ENCODE measurements around the gene EXOC3L4. TPM values are rescaled to one million over a fixed set of nuclear protein-coding genes. Genes with fewer than 3 reads are reported as not detected.
A peak's percentile ranks its signal among the peaks of the same experiment; 100 is the strongest.
"Not testable (repeated sequence)": the region's sequence is repeated elsewhere in the genome, so short reads cannot be mapped to it uniquely, and the experiment has no call there.

EXOC3L4 gene
- total RNA-seq, 2 experiments from 2014 or later: not detected

- Histone ChIP-seq H2AFZ (ENCODE audit: low read length) (no peak overlapping the region), H3K9me2 (ENCODE audit: insufficient read depth, low read length) (no peaks in the 10 kb centered on the region), H4K20me1 (ENCODE audit: insufficient read depth, low read length) (no peaks in the 10 kb centered on the region), H3K27ac (ENCODE audit: low read depth, low read length, poor library complexity, severe bottlenecking) (no peak overlapping the region), H3K36me3 (ENCODE audit: insufficient read depth, low read length) (no peaks in the 10 kb centered on the region), H3K4me1 (ENCODE audit: insufficient read depth, low read length, poor library complexity, severe bottlenecking) (peaks cover 20% of the 10 kb centered on the region), H3K9me3 (ENCODE audit: low read length) (no peaks in the 10 kb centered on the region), H3K4me3 (ENCODE audit: low read depth, low read length, poor library complexity, severe bottlenecking) (no peak overlapping the region), H3K79me2 (ENCODE audit: insufficient read depth, low read depth, low read length) (no peaks in the 10 kb centered on the region), H3K4me2 (ENCODE audit: low read length) (no peak overlapping the region)
- no peak for DNase-seq (ENCODE audit: low spot score)
- no TSS peak for BruUV-seq (replicated peaks)
- TF ChIP-seq CTCF (conservative IDR thresholded peaks at IDR 0.05; ENCODE audit: low read length): no peak
- no peak for TF ChIP-seq EZH2phosphoT487 (IDR thresholded peaks at IDR 0.05; ENCODE audit: borderline replicate concordance, low read depth, low read length)
- intact Hi-C loops (cut with micrococcal nuclease; ENCODE audit: unreplicated experiment): no loop called here
- POLR2A ChIA-PET: no interaction called here
- CTCF ChIA-PET (ENCODE audit: unreplicated experiment): no interaction called here
These were observed 19.2 kb downstream of the EXOC3L4 start for GRCh38 chr14:103113774-103114173.

- H3K9me3 ChIP-seq (ENCODE audit: low read length); H3K9me2 ChIP-seq (ENCODE audit: insufficient read depth, low read length); H3K79me2 ChIP-seq (ENCODE audit: insufficient read depth, low read depth, low read length); H3K4me3 ChIP-seq (ENCODE audit: low read depth, low read length, poor library complexity, severe bottlenecking); H3K36me3 ChIP-seq (ENCODE audit: insufficient read depth, low read length); DNase-seq (ENCODE audit: low spot score); BruUV-seq (replicated peaks); POLR2A ChIA-PET; H4K20me1 ChIP-seq (ENCODE audit: insufficient read depth, low read length); intact Hi-C loops (cut with micrococcal nuclease; ENCODE audit: unreplicated experiment); H3K27ac ChIP-seq (ENCODE audit: low read depth, low read length, poor library complexity, severe bottlenecking); CTCF ChIA-PET (ENCODE audit: unreplicated experiment): not testable (repeated sequence)
- peak overlapping the region; percentile 21; the same call in 1 of the 2 replicates for H2AFZ ChIP-seq (ENCODE audit: low read length)
- H3K4me2 ChIP-seq (ENCODE audit: low read length): peak overlapping the region; percentile 41
- peaks cover 20% of the 10 kb centered on the region for H3K4me1 ChIP-seq (ENCODE audit: insufficient read depth, low read length, poor library complexity, severe bottlenecking)
These were observed 20.7 kb downstream of the EXOC3L4 start for GRCh38 chr14:103115086-103115679.

GRCh38 chr14:103115845-103116572, 21.5 kb downstream of the EXOC3L4 start:
- no peaks in the 10 kb centered on the region for H4K20me1 ChIP-seq (ENCODE audit: insufficient read depth, low read length)
- no peaks in the 10 kb centered on the region for H3K79me2 ChIP-seq (ENCODE audit: insufficient read depth, low read depth, low read length)
- POLR2A ChIA-PET: no interaction called here
- peaks cover 23% of the 10 kb centered on the region for H3K4me1 ChIP-seq (ENCODE audit: insufficient read depth, low read length, poor library complexity, severe bottlenecking)
- no peak for TF ChIP-seq CTCF (conservative IDR thresholded peaks at IDR 0.05; ENCODE audit: low read length)
- no peak for TF ChIP-seq EZH2phosphoT487 (IDR thresholded peaks at IDR 0.05; ENCODE audit: borderline replicate concordance, low read depth, low read length)
- H2AFZ ChIP-seq (ENCODE audit: low read length): no peak overlapping the region
- no peak for DNase-seq (ENCODE audit: low spot score)
- no peak overlapping the region for H3K4me2 ChIP-seq (ENCODE audit: low read length)
- no peaks in the 10 kb centered on the region for H3K36me3 ChIP-seq (ENCODE audit: insufficient read depth, low read length)
- no peaks in the 10 kb centered on the region for H3K9me2 ChIP-seq (ENCODE audit: insufficient read depth, low read length)
- H3K4me3 ChIP-seq (ENCODE audit: low read depth, low read length, poor library complexity, severe bottlenecking): no peak overlapping the region
- H3K27ac ChIP-seq (ENCODE audit: low read depth, low read length, poor library complexity, severe bottlenecking): no peak overlapping the region
- BruUV-seq (replicated peaks): no TSS peak
- intact Hi-C loops (cut with micrococcal nuclease; ENCODE audit: unreplicated experiment): no loop called here
- no peaks in the 10 kb centered on the region for H3K9me3 ChIP-seq (ENCODE audit: low read length)
- CTCF ChIA-PET (ENCODE audit: unreplicated experiment): interaction anchor here (0.6 to 1.1 kb wide), 2 partner anchors 25 to 213 kb away, joined by 3 to 6 read pairs; no protein-coding TSS in a partner anchor

Measured in OCI-LY7 (cell line).